CD1c-positive myeloid dendritic cell (primary cell): ENCODE measurements around the gene TH.

Experiments used
- DNase-seq: peaks from one replicate; pipeline ENCODE4 v3.0.0-alpha.2; 2016; ENCODE audit errors: extremely low spot score

TH gene

DNA sequence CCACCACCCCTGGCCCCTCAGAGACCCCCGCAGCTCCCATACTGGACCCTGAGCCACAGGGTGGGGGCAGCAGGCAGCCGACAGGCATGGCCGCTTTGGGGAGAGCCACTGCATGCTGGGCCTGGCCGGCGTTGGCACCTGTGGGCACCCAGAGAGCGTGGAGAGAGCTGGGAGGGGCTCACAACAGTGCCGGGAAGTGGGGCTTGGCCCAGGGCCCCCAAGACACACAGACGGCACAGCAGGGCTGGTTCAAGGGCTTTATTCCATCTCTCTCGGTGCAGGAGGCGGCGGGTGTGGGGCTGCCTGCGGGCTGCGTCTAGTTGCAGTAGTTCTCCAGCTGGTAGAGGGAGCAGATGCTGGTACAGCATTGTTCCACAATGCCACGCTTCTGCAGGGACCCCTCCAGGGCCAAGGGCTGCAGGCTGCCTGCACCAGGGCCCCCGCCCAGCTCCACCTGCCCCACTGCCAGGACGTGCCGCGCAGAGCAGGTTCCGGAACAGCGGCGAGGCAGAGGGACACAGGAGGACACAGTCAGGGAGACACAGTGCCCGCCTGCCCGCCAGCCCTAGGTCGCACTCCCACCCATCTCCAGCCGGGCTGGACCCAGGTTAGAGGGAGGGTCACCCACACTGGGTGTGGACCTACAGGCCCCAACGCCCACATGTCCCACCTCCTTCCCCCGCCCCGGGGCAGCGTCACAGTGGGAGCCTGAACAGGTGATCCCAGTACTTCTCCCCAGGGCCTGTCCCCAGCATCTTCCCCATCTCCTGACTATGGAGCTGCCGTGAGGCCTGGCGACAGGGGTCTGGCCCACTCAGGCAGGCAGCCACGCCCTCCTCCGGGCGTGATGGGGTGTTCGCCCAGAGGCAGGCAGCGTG lies 11.8 kb downstream of the TH start:
- no peak for DNase-seq

DNA sequence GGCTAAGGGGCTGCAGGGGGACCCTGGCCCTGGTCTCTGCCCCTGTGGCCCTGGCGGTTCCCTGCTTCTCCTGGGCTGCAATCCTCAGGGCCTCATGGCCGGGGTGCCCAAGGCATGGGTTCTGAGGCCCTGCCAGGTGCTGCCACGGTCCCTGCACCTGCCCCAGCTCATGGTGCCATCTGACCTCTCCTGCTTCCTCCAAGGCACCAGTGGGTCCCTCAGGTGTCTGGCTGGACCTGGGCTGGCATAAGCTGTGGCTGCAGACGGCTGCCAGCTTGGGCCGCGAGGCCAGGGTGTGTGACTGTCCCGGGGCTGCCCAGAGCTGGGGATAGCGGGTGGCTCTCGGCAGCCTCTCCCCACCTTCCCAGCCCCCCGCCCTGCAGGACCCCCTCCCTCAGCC lies 12.6 kb downstream of the TH start:
- no peak for DNase-seq

DNA sequence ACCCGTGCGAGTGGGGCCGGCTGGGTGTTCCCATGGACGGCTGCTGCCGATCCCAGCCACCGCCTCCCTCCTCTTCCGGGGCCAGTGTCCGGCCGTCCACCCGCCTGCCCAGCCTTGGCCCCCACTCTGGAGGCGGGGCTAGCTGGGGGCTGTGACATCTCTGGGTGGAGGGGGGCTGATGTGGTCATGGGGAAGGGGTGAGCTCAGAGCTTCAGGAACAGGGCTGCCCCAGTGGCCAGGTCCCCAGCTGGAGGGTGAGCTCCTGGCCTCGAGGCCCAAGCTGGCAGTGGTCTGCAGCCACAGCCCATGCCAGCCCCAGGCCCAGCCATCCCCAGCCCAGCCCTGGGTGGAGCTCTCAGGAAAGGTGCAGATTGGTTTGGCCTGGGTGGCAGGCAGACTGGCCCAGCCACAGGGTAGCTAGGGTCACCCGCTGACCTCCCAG lies 13.3 kb downstream of the TH start:
- DNase-seq = no peak

DNA sequence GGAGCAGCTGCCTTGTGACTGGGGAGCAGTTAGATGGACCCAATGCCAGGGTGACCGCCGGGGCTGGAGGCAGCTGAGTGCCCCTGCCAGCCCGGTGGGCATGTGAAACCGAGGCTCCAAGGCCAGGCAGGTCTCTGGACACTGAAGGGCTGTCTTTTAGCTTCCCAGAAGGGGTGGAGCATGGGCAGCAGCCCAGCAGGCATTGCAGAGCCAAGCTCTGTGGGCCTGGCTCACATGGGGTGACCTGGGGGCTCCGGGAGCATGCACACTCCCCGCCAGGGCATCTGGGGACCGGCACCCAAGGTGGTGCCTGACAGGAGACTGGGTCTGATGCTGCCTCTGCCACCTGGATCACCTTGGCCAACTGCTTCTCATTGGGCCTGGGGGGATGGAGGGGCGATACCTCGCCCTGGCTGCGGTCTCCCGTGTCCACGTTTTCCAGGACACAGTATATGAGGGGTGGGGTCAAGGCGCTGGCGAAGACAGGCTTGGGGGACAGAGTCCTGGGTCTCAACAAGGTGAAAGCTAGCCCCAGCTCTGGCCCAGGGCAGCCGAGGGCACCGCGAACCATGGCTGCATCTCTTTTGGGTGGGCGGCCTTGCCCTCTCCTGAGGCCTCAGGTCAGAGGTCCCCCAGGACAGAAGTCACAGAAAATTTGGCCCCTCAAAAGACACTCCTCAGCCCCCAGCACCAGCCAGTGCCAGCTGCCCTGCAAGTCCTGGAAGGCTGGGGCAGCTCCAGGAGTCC lies 14.1 kb downstream of the TH start:
- DNase-seq = no peak

DNA sequence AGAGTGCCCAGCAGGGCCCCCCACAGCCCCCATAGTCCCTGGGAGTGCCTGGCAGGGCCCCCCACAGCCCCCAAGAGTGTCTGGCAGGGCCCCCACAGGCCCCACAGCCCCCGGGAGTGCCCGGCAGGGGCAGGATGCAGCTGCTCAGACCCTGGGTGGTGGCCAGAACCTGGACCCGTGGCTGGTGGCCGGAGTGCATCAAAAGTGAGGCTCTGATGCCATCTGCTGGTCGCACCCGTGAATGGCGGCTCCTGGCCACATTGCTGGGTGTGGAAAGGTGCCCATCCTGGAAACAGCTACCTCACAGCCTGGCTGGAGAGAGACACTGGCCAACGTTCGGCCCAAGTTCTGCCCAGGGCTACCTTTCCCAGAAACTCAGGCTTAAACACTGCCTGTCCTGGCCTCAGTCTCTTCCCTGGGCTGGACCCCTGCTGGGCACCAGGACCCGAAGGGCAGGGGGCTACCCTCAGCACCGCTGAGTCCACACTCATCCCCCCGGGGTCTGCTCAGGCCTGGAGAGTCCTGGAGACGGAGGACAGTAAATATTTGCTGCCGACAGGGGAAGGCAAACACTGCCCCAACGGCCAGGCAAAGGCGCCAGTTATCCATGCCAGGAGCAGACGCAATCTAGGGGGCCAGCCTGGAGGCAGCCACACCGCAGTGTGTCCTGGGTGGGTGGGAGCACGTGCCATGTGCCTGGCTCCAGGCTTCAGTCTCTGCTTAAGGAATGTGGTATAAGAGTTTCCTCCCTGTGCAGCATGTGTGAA lies 15.0 kb downstream of the TH start:
- peak; percentile 75 for DNase-seq

DNA sequence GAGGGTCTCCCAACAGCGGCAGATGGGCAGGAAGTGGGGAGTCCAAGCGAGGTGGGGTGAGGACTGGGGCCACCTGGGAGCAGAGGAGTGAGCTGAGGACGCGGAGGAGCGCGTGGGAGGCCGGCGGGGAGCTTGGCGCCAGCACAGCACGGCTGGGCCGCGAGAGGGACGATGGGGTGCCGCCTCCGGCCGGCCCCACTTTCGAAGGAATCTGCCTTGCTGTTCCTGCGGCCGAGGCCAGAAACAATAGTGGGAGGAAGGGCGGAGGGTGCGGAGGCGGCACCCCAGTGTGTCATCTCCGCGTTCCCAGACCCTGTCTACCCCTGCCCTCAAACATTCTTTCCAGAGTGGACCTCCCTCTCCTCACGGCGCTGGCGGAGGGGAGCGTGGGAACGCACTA lies 16.1 kb downstream of the TH start:
- no peak for DNase-seq

DNA sequence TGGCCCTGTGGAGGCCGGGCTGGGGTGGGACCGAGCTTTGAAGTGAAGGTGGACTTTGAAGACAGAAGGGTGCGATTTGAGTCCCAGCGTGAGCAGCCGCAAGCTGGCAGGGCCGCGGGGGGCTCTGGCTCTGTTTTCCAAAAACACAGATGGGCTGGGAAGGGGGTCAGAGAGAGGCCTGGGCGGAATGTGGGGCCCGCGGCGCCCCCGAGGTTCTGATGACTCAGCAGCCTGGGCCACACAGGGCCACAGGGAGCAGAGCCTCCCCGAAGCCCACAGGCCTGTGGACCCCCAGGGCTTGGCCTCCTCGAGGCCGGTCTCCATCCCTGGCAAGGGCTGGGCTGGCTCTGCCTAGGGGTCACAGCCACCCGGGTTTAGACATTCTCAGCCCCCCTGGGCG lies 16.7 kb downstream of the TH start:
- DNase-seq = no peak

DNA sequence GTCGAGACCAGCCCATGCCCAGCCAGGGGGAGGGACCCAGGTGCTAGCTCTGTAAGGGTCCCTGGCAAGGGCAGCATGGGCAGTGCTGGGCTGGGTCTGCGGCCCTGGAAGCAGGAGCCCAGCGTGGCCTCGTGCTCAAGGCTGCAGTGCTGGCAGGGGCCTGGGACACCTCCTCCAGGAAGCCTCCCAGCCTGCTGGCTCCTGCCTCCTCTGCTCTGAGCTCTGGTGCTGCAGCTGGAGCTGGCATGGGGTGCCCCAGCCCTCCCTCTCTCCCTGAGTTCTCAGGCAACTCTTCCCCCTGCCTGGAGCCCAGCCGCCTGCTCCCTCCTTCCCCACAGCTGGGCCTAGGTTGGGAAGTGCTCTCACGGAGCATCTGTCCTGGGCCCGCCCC lies 17.4 kb downstream of the TH start:
- no peak for DNase-seq

DNA sequence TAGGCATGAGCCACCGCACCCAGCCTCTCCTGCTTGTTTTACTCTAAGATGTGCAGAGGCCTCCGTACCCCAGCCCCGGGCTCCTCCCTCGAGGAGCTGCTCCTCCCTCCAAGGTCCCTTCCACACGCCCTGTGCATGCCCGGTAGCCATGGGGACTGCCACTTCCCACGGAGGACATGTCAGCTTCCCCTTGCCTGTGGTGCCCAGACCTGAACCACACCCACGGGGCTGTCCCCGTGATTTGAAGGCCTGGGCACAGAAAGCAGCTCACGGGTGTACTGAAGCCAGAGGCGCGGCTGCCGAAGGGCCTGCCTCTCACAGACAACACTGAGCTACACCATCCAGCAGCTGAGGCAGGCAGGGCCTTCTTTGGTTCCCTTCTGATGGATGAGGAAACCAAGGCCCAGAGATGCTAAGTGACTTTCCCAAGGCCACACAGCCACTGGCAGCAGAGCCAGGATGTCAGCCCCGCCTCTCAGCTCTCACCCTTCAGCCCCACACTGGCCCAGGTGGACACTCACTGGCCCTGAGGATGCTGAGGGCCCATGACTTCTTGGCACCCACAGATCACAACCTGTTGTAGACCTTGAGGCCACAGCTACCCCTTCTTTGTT lies 17.9 kb downstream of the TH start:
- peak; percentile 67 for DNase-seq

DNA sequence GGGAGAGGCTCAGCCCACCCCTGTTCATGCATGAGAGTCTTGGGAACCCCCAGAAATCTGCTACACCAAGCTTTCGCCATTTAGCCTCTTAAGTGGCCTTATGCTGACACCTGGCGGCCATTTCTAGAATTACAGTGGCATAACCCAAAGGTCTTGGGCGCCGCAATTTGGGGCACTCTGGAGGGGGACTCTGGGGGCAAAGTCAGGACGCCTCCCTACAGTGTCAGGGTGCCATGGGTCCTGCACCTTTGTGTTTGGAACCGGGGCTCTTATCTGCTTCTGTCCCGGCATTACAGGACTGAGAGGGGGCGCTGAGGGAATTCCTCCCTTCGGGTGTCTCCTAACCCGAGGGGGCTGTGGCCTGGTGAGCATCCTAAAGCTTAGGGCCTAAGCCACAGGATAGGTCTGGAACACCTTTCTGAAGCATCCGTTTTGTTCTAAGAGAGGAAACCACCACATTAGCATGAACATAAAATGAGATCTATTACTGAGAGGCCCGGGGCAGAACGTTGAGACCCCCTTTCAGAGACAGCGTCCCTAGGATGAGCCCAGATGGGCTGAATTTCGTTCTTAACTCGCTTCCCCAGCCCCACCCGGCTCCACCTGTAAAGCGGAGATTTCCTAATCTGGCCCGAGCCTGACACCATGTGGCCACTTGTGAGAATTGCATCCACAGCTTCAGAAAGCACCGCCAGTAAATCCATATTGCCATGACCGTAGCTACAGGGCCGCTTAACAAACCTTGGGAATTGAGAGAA lies 19.9 kb downstream of the TH start:
- peak; percentile 84 for DNase-seq

DNA sequence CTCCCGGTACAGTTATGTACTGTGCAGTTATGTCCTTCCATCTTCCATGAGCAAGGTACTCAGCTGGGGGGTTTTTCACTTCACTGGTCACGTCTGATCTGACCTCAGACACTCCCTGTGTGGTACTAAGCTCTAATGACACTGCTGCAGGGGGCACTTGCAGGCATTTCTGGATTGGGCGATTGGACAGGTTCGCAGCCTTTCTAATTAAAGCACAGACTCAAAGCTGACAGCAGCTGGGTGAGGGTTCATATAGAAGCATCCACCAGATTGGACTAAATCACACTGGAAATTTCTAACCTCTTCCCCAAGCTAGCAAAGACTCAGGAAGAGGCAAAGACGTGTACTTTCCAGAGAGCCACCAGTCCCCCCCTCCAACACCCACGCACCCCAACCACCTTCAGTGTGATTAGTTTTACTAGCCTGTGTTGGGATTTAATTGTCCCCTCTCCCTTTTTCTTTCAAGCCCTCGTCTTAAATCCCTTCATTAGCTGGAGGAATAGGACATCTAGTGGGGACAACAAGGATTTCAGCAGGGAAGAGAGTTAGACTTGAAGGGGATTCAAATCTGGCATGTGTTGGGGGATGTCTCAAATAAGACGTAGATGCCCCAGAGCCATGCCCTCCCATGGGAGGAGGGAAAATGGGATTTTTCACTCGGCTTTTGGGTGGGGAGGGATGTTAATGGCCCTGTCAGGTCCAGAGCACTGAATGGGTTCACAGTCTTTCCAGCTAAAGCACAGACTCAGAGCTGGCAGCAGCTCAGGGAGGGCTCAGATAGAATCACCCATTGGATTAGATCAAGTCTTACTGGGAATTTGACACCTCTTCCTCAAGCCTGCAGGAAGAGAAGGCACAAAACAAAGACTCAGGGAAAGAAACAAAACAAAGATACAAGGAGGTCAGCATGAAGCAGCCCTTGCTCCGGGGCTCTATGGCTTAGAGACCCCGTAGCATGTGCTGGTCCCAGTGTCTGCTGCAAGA lies 21.5 kb downstream of the TH start:
- DNase-seq = no peak

DNA sequence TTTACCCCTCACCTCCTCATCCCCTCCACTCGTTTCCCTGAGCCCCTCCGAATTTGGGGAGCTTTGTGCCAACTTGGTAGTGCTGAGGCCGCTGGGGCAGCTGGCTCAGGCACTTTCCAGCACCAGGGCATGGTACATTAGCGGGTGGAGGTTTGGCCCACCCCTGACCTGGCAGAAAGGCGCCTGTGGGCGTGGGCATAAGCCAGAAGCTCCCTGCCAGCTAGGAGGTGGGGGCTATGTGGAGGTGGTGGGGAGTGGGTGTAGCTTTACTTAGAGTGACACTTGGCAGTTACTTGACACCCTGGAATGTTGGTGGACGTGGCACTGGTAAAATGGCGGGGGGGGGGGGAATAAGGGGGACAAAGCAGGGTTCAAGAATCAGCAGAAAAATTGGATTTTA lies 22.2 kb downstream of the TH start:
- no peak for DNase-seq

DNA sequence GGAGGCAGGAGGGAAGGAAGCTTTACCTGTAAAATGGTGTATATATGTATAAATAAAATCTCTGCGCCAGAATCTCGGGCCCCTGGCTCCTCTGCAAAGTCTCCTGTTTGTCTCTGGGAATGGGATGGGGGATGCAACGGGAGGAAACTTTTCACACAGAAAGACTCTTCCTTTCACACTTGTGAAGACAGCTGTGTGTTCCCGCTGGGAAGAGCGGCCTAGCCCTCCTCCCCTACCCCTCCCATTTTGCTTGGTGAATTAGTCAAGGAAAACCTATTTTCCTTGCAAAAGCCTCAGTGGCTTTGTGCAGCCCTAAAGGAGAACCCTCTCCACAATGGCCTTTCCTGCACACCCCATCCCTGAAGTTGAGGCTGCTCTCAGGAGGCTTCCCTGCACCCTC lies 23.0 kb downstream of the TH start:
- no peak for DNase-seq

DNA sequence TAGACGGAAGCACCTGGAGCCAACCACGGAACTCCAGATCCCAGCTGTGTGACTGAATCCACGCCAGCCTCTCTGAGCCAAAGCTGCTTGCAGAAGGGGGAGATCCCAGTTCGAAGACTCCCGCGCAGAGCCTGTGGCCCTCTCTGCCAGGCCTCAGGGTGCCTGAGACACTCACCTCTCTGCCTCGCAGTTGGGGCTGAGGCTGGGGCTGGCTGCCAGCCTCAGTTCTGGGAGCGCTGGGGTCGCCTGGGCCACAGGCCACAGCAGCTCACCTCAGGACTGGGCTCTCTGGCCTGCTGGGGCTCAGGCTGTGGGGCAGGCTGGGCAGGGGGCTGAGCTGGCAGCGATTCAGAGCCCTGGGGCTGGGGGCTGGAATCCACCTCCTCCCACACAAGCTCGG lies 24.2 kb downstream of the TH start:
- DNase-seq = no peak

DNA sequence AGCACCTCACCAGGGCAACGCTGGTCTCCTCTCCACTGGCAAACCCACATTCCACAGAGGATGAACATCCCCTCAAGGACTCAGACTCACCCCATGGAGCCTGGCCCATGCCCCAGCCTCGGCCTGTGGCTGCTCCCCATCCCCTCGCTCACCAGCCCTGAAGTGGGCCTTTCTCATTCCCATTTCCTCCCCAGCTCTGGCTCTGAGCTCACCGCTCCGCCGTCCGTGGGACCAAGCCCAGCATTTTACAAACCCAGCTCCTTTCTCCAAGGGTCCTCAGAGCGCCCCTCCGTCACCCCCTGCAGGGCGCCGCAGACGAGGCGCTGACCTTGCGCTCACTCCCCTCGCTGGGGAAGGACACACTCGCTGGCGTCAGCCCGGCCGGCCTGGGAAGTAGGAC lies 25.6 kb downstream of the TH start:
- no peak for DNase-seq

DNA sequence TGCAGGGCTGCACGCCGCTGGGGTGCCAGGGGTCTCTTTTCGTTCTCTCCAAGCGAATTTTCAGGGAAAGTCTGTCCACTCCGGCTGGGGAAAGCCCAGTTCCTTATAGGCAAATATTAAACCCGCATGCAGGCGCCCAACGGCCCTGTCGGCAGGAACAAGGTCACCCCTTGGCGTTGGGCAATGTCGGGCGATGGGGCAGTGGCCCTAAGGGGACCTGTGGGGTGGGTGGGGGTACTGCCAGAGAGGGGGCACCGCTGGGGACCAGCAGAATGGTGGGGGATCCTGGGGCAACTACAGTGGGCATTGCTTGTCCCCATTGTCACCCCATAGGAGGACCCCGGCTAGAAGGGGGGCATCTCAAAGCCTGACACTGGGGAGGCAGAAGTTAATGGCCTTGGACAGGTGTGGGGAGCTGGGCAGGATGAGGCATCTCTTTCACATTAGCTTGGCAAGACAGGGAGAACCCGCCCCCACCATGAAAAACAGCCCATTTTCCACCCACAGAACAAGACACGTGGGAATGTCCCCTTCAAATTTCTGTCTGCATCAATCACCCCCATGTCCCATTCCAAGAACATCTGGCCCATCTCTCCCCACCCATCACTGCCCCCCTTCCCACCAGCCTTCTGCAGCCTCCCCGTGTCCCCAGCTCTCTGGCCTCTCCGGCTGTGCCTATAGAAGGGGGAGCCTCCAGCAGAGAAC lies 26.9 kb downstream of the TH start:
- no peak for DNase-seq

DNA sequence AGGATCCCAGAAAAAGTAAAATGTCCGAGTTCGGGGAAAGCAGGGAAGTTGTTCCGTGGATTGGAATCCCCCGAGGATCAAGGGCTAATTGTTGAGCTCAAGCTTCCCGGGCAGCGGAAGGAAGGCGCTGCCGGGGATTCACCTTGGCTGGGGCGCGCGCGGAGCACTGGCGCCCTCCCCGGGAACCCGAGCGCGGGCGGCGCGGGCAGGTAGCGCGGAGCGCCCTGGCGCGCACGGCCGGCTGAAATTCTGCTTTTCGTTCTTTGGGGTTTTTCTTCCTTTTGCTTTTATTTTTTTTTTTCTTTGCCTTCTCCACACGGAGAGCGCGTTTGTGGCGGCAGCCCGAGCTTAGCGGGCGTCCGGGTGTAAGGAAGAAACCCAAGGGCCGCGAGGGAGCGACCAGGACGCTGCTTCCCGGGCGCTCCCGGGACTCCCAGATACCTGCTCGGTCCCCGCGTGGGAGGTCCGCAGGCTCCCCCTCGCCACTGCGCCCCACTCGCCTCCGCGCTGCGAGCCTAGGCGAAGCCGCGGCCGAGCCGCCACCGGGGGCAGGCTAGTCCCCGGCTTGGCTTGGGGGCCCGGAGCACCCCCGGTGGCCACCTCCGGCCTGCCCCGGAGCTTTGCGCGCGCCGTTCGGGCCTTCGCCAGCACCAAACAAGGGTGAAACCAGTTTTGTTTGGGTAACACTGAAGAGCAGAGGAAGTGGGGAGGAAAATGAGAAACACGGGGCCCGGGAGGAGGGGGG lies 27.6 kb downstream of the TH start:
- DNase-seq = no peak

DNA sequence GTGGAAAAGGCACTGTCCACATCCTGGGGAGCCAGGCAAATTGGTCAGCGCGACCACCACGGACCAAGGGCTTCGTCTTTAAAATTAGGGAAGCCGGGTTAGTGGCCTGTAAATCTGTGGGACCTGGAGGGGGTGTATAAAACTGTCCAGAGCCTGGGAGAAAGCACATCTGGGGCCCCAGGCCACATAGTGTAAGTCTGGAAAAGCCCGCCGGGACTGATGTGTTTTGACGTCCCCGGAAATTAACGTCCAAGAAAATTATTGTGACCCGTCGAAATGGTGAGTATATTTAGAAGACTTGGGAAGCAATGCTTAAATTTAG lies 28.2 kb downstream of the TH start:
- no peak for DNase-seq

DNA sequence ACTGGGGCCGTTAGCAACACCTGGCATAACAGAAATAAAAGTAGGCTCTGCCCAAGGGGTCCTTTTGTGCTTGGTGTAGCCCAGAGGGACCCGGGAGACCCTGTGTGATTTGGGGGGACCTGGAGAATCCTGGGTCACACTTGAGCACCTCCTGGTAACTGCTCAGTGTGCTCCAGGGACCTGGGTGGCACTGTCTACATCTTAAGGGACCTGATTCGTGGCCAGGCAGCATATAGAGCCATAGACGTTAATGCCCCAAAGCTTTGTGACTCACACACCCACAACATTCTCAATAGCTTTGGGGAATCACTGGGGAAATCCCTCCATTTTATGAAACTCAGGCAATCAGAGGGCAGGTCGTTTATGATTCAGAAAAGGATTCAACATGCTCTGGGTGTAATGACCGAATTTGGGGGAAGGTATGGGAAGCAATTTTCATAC lies 28.8 kb downstream of the TH start:
- peak; percentile 20 for DNase-seq
